SK-N-SH (cell line): ENCODE measurements around the gene TFF3. TPM values are rescaled to one million over a fixed set of nuclear protein-coding genes. Genes with fewer than 3 reads are reported as not detected.

Experiments
- CTCF ChIA-PET: fragments of 300-600, 350-600 bp; formaldehyde crosslinking; extraction: SDS; loops from one replicate; lab custom pipeline; 2021; lab: Yijun Ruan, JAX
- POLR2A ChIA-PET: fragments of 350-600 bp; sonication (Branson Sonifier 250); formaldehyde crosslinking; extraction: SDS; loops from one replicate; lab custom pipeline; 2020; ENCODE audit warnings: antibody characterized with exemption, inconsistent platforms; lab: Yijun Ruan, JAX
- DNase-seq: peaks from one replicate; pipeline ENCODE4 v3.0.0; 2012
- H2AFZ ChIP-seq: fragments of 200-600 bp; sonication (generic); 2 replicates; pipeline ENCODE4 v1.8.1; 2016; ENCODE audit warnings: antibody characterized with exemption, mild to moderate bottlenecking, low read depth
- H3F3A ChIP-seq: fragments of 200-600 bp; sonication (generic); replicated peaks from 2 replicates; pipeline ENCODE3; 2016; ENCODE audit warnings: antibody characterized with exemption, mild to moderate bottlenecking; ENCODE audit not compliant: insufficient read depth
- H3K27ac ChIP-seq, 2 experiments: fragments of 200-500 bp in 1 of 2; fragments of 200-600 bp in 1 of 2; sonication (Bioruptor generic) in 1 of 2; sonication (generic), shearing (Covaris generic) in 1 of 2; 2 replicates each; pipeline versions ENCODE4 v1.5.1 to v1.6.1; 2014 to 2016; ENCODE audit warnings: low read depth in 2 of 2, inconsistent platforms in 1 of 2, low read length in 1 of 2, mild to moderate bottlenecking in 1 of 2, mixed read lengths in 1 of 2
- H3K27me3 ChIP-seq: fragments of 200-600 bp; sonication (generic), shearing (Covaris generic); 2 replicates; pipeline ENCODE4 v1.6.1; 2016; ENCODE audit warnings: mixed run types; ENCODE audit not compliant: insufficient read depth
- H3K36me3 ChIP-seq, 2 experiments: fragments of 200-500 bp in 1 of 2; fragments of 200-600 bp in 1 of 2; sonication (Bioruptor generic) in 1 of 2; sonication (generic) in 1 of 2; replicated peaks in 1 of 2; 2 replicates each; pipeline versions ENCODE3 to v1.5.1; 2014 to 2016; ENCODE audit warnings: low read length in 1 of 2, mild to moderate bottlenecking in 1 of 2; ENCODE audit not compliant: insufficient read depth in 2 of 2, control insufficient read depth in 1 of 2
- H3K4me1 ChIP-seq, 2 experiments: fragments of 200-500 bp in 1 of 2; fragments of 200-600 bp in 1 of 2; sonication (Bioruptor generic) in 1 of 2; sonication (generic), shearing (Covaris generic) in 1 of 2; 2 replicates each; pipeline versions ENCODE4 v1.5.1 to v1.6.1; 2014 to 2016; ENCODE audit warnings: low read depth in 1 of 2, low read length in 1 of 2, mixed run types in 1 of 2; ENCODE audit not compliant: insufficient read depth in 2 of 2, control insufficient read depth in 1 of 2
- H3K4me2 ChIP-seq: fragments of 200-600 bp; sonication (generic), shearing (Covaris generic); 2 replicates; pipeline ENCODE4 v1.6.1; 2017; ENCODE audit warnings: mixed run types
- H3K4me3 ChIP-seq, 2 experiments: fragments of 200-500 bp in 1 of 2; fragments of 200-600 bp in 1 of 2; sonication (Bioruptor generic) in 1 of 2; sonication (generic), shearing (Covaris generic) in 1 of 2; 2 replicates each; pipeline versions ENCODE4 v1.5.1 to v1.8.1; 2014 to 2016; ENCODE audit warnings: low read depth in 2 of 2, inconsistent platforms in 1 of 2, low read length in 1 of 2, mild to moderate bottlenecking in 1 of 2, mixed read lengths in 1 of 2, moderate library complexity in 1 of 2
- H3K79me2 ChIP-seq: fragments of 200-600 bp; sonication (generic); 2 replicates; pipeline ENCODE4 v1.8.1; 2017; ENCODE audit warnings: mild to moderate bottlenecking; ENCODE audit not compliant: insufficient read depth
- H3K9ac ChIP-seq: fragments of 200-600 bp; sonication (generic); 2 replicates; pipeline ENCODE4 v1.6.1; 2017; ENCODE audit warnings: mixed run types
- H3K9me2 ChIP-seq: fragments of 200-600 bp; sonication (generic); 2 replicates; pipeline ENCODE4 v1.6.1; 2017; ENCODE audit warnings: mixed run types
- H3K9me3 ChIP-seq: fragments of 200-600 bp; sonication (generic); 2 replicates; pipeline ENCODE4 v1.6.1; 2017; ENCODE audit warnings: mixed run types, mild to moderate bottlenecking, moderate library complexity
- H4K20me1 ChIP-seq: fragments of 200-600 bp; sonication (generic); 2 replicates; pipeline ENCODE4 v1.6.1; 2017; ENCODE audit warnings: mild to moderate bottlenecking, mixed run types; ENCODE audit not compliant: insufficient read depth
- CTCF ChIP-seq: fragments of 200-600 bp; sonication (generic); IDR thresholded peaks from 2 replicates; pipeline ENCODE4 v1.6.1; 2017; ENCODE audit warnings: antibody characterized with exemption, mild to moderate bottlenecking, moderate library complexity
- FOSL2 ChIP-seq: IDR thresholded peaks from 2 replicates; pipeline ENCODE4 v1.4.0; 2012; ENCODE audit warnings: low read depth, mild to moderate bottlenecking, moderate library complexity, borderline replicate concordance
- FOXJ3 ChIP-seq: sonication (generic); formaldehyde crosslinking; IDR thresholded peaks from 2 replicates; pipeline ENCODE4 v1.5.1; 2020; ENCODE audit warnings: mild to moderate bottlenecking, missing genetic modification reagents
- FOXM1 ChIP-seq: IDR thresholded peaks from 2 replicates; pipeline ENCODE4 v1.4.0; 2012; ENCODE audit warnings: low read depth, mild to moderate bottlenecking
- MAX ChIP-seq: IDR thresholded peaks from 2 replicates; pipeline ENCODE4 v1.4.0; 2012; ENCODE audit warnings: low read depth
- PBX3 ChIP-seq: IDR thresholded peaks from 2 replicates; pipeline ENCODE4; 2012
- RAD21 ChIP-seq: IDR thresholded peaks from 2 replicates; pipeline ENCODE4 v1.6.1; 2012; ENCODE audit warnings: mild to moderate bottlenecking, low read length
- REST ChIP-seq: IDR thresholded peaks from 2 replicates; pipeline ENCODE4 v1.6.1; 2012; ENCODE audit warnings: mild to moderate bottlenecking, low read depth, low read length, moderate library complexity
- TEAD4 ChIP-seq: IDR thresholded peaks from 2 replicates; pipeline ENCODE4 v1.4.0; 2012; ENCODE audit warnings: mild to moderate bottlenecking, borderline replicate concordance; ENCODE audit not compliant: insufficient read depth
- USF1 ChIP-seq: IDR thresholded peaks from 2 replicates; pipeline ENCODE4 v1.4.0; 2012; ENCODE audit warnings: low read depth, borderline replicate concordance
- YY1 ChIP-seq: IDR thresholded peaks from 2 replicates; pipeline ENCODE4 v1.4.0; 2012; ENCODE audit warnings: low read depth, mild to moderate bottlenecking
- WGBS: methylation state at CpG from one replicate; pipeline ENCODE4 v1.1.6; 2017; ENCODE audit warnings: low lambda C conversion rate; 5-methylcytosine and 5-hydroxymethylcytosine counted together
- polyA plus RNA-seq, 3 experiments: library from polyadenylated mRNA; depleted of rRNA; stranded (reverse); fragments of >200 nt; gene quantifications; 2 replicates each; pipeline ENCODE4 v1.2.3, GENCODE V29; 2012

Gene TFF3
- polyA plus RNA-seq, 1 of the 3 experiments (the other 2 are of a cell fraction): not detected

GRCh38 chr21:42350318-42350910 lies 35.2 kb upstream of the TFF3 start:
- POLR2A ChIA-PET: no interaction called here
- 60% methylated on average over 6 of the region's 11 CpGs for WGBS
- no peak for TF ChIP-seq MAX
- no peak for TF ChIP-seq FOXM1
- no peak for TF ChIP-seq TEAD4
- TF ChIP-seq FOSL2: no peak
- TF ChIP-seq RAD21: no peak
- CTCF ChIA-PET: interaction anchor here (0.6 kb wide), 1 partner anchor 591 kb away, joined by 3 read pairs; no protein-coding TSS in a partner anchor
- H3K27ac ChIP-seq: no peak overlapping the region
- no peaks in the 10 kb centered on the region for H3K27me3 ChIP-seq
- H3K9ac ChIP-seq: no peak overlapping the region
- H3K4me3 ChIP-seq: no peak overlapping the region
- no peaks in the 10 kb centered on the region for H3K36me3 ChIP-seq
- H3K4me1 ChIP-seq: no peaks in the 10 kb centered on the region
- no peak for DNase-seq
- H3K9me3 ChIP-seq: no peaks in the 10 kb centered on the region; the same call in 1 of the 2 replicates
- H3K9me2 ChIP-seq: no peaks in the 10 kb centered on the region
- no peaks in the 10 kb centered on the region for H3F3A ChIP-seq
- H4K20me1 ChIP-seq: no peaks in the 10 kb centered on the region
- H3K4me2 ChIP-seq: no peak overlapping the region
- H2AFZ ChIP-seq: no peak overlapping the region
- H3K79me2 ChIP-seq: no peaks in the 10 kb centered on the region

GRCh38 chr21:42349420-42350317 lies 34.5 kb upstream of the TFF3 start:
- Histone ChIP-seq H3K79me2 (no peaks in the 10 kb centered on the region), H3K36me3 (no peaks in the 10 kb centered on the region), H3K27me3 (no peaks in the 10 kb centered on the region), H3K4me2 (no peak overlapping the region), H3K4me3 (no peak overlapping the region), H3F3A (no peaks in the 10 kb centered on the region), H4K20me1 (no peaks in the 10 kb centered on the region), H3K9ac (no peak overlapping the region), H3K27ac (no peak overlapping the region), H2AFZ (no peak overlapping the region), H3K9me3 (no peaks in the 10 kb centered on the region; the same call in 1 of the 2 replicates), H3K9me2 (no peaks in the 10 kb centered on the region), H3K4me1 (no peaks in the 10 kb centered on the region)
- DNase-seq: no peak
- ChIA-PET POLR2A (interaction anchor here (0.7 kb wide), 1 partner anchor 12 kb away, joined by 3 read pairs; no protein-coding TSS in a partner anchor), CTCF (interaction anchor here (0.6 kb wide), 1 partner anchor 591 kb away, joined by 3 read pairs; no protein-coding TSS in a partner anchor)
- WGBS: 50% methylated on average over 7 of the region's 14 CpGs
- no peak for TF ChIP-seq PBX3
- TF ChIP-seq FOXJ3 (CRISPR knock-in tag): no peak
- no peak for TF ChIP-seq FOSL2
- TF ChIP-seq USF1: no peak
- no peak for TF ChIP-seq YY1
- no peak for TF ChIP-seq REST
- no peak for TF ChIP-seq CTCF
